GM18520 (cell line): ENCODE data around the gene GLG1.
"Not testable (repeated sequence)": the region's sequence is repeated elsewhere in the genome, so short reads cannot be mapped to it uniquely, and the experiment has no call there.

Experiments
- ATAC-seq: cut with Tn5 transposase; IDR thresholded peaks from one replicate; pipeline ENCODE4 v1.9.1; 2021; ENCODE audit not compliant: unreplicated experiment

GLG1 gene

GRCh38 chr16:74542911-74543578, 63.9 kb downstream of the GLG1 start:
- ATAC-seq, result not testable (repeated sequence)

DNA sequence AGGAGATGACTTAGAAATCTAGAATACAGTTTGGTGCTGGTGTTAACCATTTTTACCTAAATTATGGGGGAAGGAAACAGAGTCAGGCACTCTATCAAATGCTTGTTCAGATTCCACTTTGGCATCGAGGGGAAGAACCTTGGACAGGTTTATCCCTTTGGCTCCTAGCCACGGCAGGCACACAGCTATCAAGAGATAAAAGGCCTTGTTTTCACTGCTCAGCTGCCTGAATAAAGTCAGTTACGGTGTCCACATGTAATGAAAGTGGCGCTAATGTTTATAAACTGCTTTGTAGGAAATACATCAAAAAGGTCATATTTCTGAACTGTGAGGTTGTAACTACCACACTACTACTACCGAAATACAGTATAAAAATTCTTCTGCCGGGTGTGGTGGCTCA, 66.3 kb downstream of the GLG1 start:
- ATAC-seq, result not testable (repeated sequence)

DNA sequence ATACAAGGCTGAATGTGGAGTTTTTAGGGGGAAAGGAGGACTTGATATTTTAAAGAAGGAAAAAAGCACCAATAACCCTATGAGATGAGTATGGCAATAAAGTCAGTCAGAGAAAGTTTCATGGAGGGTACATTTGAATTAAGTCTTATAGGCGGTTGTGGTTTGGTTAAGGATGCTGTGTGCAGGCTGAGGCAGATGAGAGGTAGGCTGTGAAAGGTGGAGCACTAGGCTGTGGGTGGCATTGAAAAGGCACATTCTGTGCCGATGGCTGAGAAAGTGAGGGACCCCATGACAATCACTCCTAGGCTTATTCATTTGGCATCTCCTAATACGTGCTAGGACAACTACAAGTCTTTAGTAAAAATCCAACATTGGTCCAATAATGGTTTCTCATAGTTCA, 68.1 kb downstream of the GLG1 start:
- not testable (repeated sequence) for ATAC-seq

- not testable (repeated sequence) for ATAC-seq
These were observed 69.2 kb downstream of the GLG1 start for GRCh38 chr16:74537746-74538145.

GRCh38 chr16:74534650-74535049, 72.3 kb downstream of the GLG1 start:
- ATAC-seq, result not testable (repeated sequence)

DNA sequence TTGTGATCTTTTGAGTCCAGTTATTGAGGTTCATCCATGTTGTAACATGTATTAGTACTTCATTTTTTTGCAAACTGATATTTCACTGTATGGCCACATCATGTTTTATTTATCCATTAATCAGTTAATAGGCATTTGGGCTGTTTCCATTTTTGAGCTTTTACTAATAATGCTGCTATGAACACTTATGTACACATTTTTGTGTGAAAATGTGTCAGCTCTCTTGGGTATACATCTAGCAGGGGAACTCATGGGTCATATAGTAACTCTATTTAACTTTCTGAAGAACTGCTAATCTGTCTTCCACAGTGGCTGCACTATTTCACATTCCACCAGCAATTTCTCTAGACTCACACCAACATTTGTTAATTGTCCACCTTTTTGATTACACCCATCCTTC, 82.0 kb downstream of the GLG1 start:
- no peak for ATAC-seq

DNA sequence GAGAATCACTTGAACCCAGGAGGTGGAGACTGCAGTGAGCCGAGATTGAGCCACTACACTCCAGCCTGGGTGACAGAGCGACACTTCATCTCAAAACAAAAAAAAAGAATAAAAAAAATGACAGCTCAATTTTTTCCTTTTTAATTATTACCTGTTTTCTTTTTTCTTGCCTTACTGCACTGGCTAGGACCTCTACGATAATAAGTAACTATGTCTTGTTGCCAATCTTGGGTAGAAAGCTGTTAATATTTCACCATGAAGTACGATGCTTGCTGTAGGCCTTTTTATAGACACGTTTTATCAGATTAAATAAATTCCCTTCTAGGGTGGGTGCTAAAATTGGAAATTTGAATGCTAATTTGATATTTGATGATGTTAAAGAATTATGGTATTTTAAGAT, 82.8 kb downstream of the GLG1 start:
- no peak for ATAC-seq

DNA sequence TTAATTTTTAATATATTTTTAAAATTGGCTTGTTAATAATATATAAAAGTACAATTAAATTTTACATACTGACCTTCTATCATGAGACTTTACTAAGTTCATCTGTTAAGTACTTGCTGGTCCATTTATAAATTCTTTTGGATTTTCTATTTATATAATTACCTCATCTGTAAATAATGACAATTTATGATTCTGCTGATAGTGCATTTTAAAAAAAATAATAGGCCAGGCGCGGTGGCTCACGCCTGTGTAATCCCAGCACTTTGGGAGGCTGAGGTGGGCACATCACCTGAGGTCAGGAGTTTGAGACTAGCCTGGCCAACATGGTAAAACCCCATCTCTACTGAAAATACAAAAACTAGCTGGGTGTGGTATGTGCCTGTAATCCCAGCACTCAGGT, 83.2 kb downstream of the GLG1 start:
- ATAC-seq, result not testable (repeated sequence)

DNA sequence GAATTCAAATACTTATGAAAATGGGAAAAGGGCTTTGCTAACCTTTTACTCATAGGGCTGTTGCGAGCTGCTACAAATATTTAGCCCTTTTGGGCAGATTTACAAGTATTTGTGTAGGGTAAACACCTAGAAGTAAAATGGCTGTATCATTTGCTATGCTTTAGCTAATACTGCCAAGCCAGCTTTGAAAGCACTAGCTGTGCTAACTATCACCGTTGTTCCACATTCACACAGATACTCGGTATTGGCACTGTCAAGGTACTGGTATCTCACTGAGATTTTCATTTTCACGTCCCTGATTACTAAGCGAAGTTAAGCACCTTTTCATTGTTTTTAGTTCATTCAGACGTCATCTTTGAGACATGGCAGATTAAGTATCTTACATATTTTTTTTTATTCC, 84.8 kb downstream of the GLG1 start:
- ATAC-seq, result no peak

- ATAC-seq, result no peak
These were observed 85.2 kb downstream of the GLG1 start for GRCh38 chr16:74521691-74522090.

- ATAC-seq, result not testable (repeated sequence)
These were observed 88.0 kb downstream of the GLG1 start for GRCh38 chr16:74518934-74519333.

- ATAC-seq, result no peak
These were observed 95.0 kb downstream of the GLG1 start for GRCh38 chr16:74511961-74512360.

DNA sequence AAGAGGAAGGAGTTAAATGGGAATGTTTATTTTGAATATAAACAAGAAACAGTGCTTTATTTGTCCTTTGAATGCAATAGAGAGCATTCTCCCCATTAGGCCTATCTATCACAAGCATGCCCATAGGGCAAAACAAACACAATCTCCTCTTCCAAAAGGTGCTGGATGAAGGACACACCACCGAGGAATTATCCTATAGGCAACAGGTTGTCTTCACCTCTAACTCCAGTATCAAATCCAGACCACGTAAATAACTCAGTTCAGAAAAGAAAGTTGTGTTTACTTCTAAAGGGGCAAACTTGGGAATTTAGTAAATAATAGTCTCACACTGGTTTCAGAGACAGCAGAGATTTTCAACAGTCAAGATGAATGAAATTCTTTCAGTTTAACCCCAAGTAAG, 101.9 kb downstream of the GLG1 start:
- no peak for ATAC-seq

DNA sequence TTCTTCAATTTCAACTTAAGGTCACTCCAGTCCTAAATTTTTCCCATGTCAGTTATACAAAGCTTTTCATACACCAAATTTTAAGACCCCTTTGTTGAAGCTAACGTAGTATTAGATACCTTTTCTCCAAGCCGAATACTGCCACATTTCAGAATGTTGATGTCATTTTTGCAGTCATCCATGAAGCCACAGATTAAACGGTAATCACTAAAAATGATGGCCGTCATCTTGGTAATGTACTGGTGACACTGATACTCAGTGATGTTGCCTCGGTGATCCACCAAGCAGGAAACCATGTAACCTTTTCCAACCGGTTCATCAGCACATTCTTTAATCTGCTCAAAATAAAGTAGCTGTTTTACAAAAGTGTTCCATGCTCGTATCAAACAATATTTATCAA, 103.5 kb downstream of the GLG1 start:
- ATAC-seq, result no peak

GRCh38 chr16:74501484-74502478, 105.1 kb downstream of the GLG1 start:
- no peak for ATAC-seq

DNA sequence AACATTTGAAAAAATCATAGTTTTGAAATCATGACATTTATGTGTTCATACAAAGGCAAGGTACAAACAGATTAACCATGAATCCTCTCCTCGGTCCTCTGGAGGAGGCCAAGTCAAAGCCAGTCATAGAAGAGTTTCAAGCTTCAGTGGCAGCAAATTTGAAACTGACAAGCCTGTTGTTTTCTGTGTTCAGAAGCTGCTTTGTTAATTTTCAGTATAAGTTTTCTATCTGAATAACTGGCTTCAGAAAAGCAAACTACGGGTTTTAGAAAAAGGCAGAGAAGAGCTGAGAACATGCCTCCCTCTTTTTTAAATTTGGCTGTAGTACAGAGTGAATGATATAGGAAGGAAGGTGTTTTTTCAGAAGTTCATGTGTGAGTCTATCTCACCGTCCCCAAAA, 106.0 kb downstream of the GLG1 start:
- ATAC-seq, result no peak

DNA sequence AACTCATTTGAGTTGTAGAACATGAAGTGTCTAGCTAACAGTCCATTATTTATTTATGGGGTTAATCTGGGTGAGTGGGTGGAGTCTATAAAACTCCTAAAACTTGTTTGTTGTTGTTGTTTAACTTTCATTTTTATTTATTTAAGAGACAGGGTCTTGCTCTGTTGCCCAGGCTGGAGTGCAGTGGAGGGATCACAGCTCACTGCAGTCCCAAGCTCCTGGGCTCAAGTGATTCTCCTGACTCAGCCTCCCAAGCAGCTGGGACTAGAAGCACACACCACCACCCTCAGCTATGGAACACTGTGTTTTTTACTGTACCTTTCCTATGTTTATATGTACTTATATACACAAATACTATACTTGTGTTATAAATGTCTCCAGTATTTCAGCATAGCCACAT, 107.8 kb downstream of the GLG1 start:
- ATAC-seq, result no peak

DNA sequence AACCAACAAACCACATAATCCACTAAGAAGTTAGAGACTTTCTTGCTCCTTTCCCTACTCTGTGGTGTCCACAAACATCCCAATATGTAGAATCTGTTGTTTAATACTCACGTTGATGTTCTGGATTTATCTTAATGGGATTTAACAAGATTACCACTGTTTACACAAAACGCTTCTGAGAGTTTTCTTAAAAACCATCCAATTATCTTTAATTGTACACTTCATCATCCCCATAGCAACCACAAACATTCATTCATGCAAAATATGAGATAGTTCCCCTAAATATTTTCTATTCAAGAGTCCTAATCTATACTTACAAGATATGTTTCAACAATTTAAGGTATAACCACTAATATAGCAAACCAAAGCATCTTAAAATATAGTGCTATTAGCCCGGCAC, 109.2 kb downstream of the GLG1 start:
- no peak for ATAC-seq

GRCh38 chr16:74496054-74496453, 110.9 kb downstream of the GLG1 start:
- ATAC-seq, result no peak

DNA sequence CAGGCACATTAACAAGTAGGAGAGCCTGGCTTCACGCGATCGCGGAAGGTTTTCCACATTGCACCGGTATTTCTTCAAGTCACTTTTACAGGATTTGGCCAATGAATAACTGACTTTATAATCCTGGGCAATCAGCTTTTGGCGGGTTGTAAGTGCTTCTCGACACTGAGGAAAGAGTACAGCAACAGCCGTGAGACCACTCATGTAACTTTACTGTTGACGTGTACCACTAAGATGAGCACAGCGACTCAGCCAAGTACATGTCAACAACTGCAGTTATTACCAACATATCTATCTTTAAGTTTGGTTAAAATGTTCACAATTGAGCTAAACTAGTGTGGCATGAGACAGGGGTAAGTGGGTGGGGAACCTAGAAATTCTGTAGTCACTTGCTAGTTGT, 113.9 kb downstream of the GLG1 start:
- no peak for ATAC-seq

DNA sequence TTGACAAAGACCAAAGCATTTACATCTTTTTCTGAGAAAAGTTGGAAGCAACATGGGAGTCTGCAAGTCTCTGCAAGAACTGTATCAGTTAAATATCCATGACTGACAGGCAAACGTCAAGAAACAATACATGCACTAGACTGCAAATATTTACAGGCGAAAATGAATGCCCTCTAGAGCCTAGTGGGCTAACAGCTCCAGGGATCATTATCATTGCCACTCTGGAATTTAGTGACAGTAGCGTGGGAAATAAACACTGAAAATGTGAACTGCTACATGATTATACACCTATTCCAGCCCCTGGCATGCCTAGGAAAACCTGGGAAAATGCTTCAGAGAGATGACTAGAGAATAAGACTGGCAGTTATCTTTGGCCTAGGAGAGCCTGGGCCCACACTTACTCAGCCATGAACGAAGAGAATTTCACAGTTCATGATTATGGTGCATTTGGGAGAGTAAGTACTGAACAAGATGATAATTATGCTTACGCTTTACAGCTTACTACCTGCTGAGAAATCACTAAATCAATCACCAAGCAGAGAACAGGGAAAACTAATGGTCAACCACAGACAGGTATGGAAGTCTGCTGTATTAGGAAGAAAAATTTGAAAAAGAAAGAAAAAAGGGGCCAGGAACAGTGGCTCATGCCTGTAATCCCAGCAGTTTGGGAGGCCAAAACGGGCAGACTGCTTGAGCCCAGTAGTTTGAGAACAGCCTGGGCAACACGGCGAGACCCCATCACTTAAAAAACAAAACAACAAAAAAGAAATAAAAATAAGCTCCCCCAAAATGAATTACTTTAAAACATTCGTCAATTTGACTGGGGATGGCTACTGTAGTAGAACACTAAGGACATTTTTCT, 119.0 kb downstream of the GLG1 start:
- no peak for ATAC-seq
